HepG2 (cell line): ENCODE data around the gene KTN1. TPM values are rescaled to one million over a fixed set of nuclear protein-coding genes. Genes with fewer than 3 reads are reported as not detected.

Experiments
- ATAC-seq: fragments of 200-7000 bp; cut with Tn5 transposase; 3 replicates; pipeline ENCODE4 v1.9.1; 2020; ENCODE audit warnings: mild to moderate bottlenecking, moderate library complexity
- BruUV-seq: library from RNA; stranded (reverse); fragments of 400-500 nt; replicated peaks from 2 replicates; lab custom pipeline; 2021; lab: Mats Ljungman, UMichigan
- CTCF ChIA-PET: fragments of 300-600 bp; formaldehyde crosslinking; extraction: SDS; loops from one replicate; lab custom pipeline; 2021; ENCODE audit warnings: low total read pairs, inconsistent platforms, low intra/inter-chr PET ratio; lab: Yijun Ruan, JAX
- POLR2A ChIA-PET: fragments of 350-600 bp; sonication (Branson Sonifier 250); formaldehyde crosslinking; loops from one replicate; lab custom pipeline; 2020; ENCODE audit warnings: antibody characterized with exemption, inconsistent platforms; lab: Yijun Ruan, JAX
- DNase-seq: peaks from one replicate; pipeline ENCODE4 v3.0.0-alpha.2; 2015; ENCODE audit warnings: low spot score
- FAIRE-seq: peaks from 3 replicates; lab custom pipeline; 2011; peaks lifted over from hg19 to GRCh38; lab: Jason Lieb, UNC
- H2AFZ ChIP-seq: one replicate; pipeline ENCODE4 v1.6.1; 2011; ENCODE audit warnings: low read length, inconsistent platforms
- H3K27ac ChIP-seq: fragments of 300-600 bp; 3 replicates; pipeline ENCODE4 v1.8.0; 2011; ENCODE audit warnings: mixed run types, mild to moderate bottlenecking, mixed read lengths, low read length, inconsistent platforms; ENCODE audit not compliant: insufficient read depth; ENCODE audit errors: extremely low read length
- H3K27me3 ChIP-seq, 2 experiments: fragments of 200-600 bp in 1 of 2; 2 replicates in 1 of 2; 3 replicates in 1 of 2; pipeline versions ENCODE4 v1.6.0 to v1.8.0; 2011; ENCODE audit warnings: low read length in 2 of 2, mild to moderate bottlenecking in 2 of 2, moderate library complexity in 2 of 2, inconsistent platforms in 1 of 2; ENCODE audit not compliant: insufficient read depth in 2 of 2, control insufficient read depth in 1 of 2
- H3K36me3 ChIP-seq, 2 experiments: fragments of 200-600 bp in 1 of 2; replicated peaks in 1 of 2; 2 replicates in 1 of 2; 3 replicates in 1 of 2; pipeline versions ENCODE4 v1.5.1 to v1.8.0; 2011; ENCODE audit warnings: low read length in 2 of 2, inconsistent platforms in 1 of 2; ENCODE audit not compliant: insufficient read depth in 2 of 2, control insufficient read depth in 1 of 2
- H3K4me1 ChIP-seq: 2 replicates; pipeline ENCODE4 v1.5.1; 2012; ENCODE audit warnings: low read length, inconsistent platforms; ENCODE audit not compliant: insufficient read depth
- H3K4me2 ChIP-seq: 2 replicates; pipeline ENCODE4 v1.6.0; 2011; ENCODE audit warnings: low read depth, low read length, inconsistent platforms
- H3K4me3 ChIP-seq, 3 experiments: fragments of 200-600 bp in 1 of 3; sonication (generic), shearing (Covaris generic) in 1 of 3; replicated peaks in 1 of 3; 2 replicates each; pipeline ENCODE4 v1.5.1; 2011 to 2016; ENCODE audit warnings: low read length in 3 of 3, inconsistent platforms in 2 of 3, low read depth in 2 of 3, mild to moderate bottlenecking in 2 of 3, control low read depth in 1 of 3, mixed read lengths in 1 of 3; ENCODE audit not compliant: insufficient read depth in 1 of 3
- H3K79me2 ChIP-seq: one replicate; pipeline ENCODE4 v1.6.1; 2011; ENCODE audit warnings: low read length, inconsistent platforms; ENCODE audit not compliant: insufficient read depth
- H3K9ac ChIP-seq: 2 replicates; pipeline ENCODE4 v1.6.0; 2011; ENCODE audit warnings: mild to moderate bottlenecking, low read depth, low read length, inconsistent platforms; ENCODE audit not compliant: insufficient read depth
- H3K9me3 ChIP-seq: 2 replicates; pipeline ENCODE4 v1.5.1; 2012; ENCODE audit warnings: mild to moderate bottlenecking, low read length
- H4K20me1 ChIP-seq: 2 replicates; pipeline ENCODE4 v1.6.0; 2011; ENCODE audit warnings: inconsistent platforms, mild to moderate bottlenecking, low read length, moderate library complexity; ENCODE audit not compliant: insufficient read depth
- CBX2 ChIP-seq, 2 experiments: fragments of 200-600 bp in 1 of 2; sonication (generic); formaldehyde crosslinking in 1 of 2; IDR thresholded peaks; 2 replicates each; pipeline versions ENCODE4 v1.7.0 to v1.8.1; 2018 to 2022; ENCODE audit warnings: low read depth in 2 of 2, low read length in 1 of 2, mild to moderate bottlenecking in 1 of 2, missing genetic modification reagents in 1 of 2
- CERS6 ChIP-seq: sonication (generic); formaldehyde crosslinking; IDR thresholded peaks from 2 replicates; pipeline ENCODE4 v1.5.0; 2020; ENCODE audit warnings: missing genetic modification reagents
- ERF ChIP-seq: IDR thresholded peaks from 2 replicates; pipeline ENCODE4 v1.6.1; 2018; ENCODE audit warnings: missing biosample characterization, missing genetic modification reagents
- MLLT10 ChIP-seq: sonication (generic); formaldehyde crosslinking; IDR thresholded peaks from 2 replicates; pipeline ENCODE4 v1.4.0; 2020; ENCODE audit warnings: missing genetic modification reagents
- NR1H2 ChIP-seq: sonication (generic); formaldehyde crosslinking; IDR thresholded peaks from 2 replicates; pipeline ENCODE4 v1.8.1; 2022; ENCODE audit warnings: low read depth, missing genetic modification reagents, borderline replicate concordance
- RBFOX2 ChIP-seq: fragments of 200-400 bp; formaldehyde crosslinking; IDR thresholded peaks from 2 replicates; pipeline ENCODE4 v1.6.1; 2017; ENCODE audit warnings: low read depth, mild to moderate bottlenecking, low read length
- SMAD3 ChIP-seq: sonication (generic); formaldehyde crosslinking; IDR thresholded peaks from 2 replicates; pipeline ENCODE4 v1.4.0; 2020; ENCODE audit warnings: missing genetic modification reagents
- SNAPC2 ChIP-seq: sonication (generic); formaldehyde crosslinking; IDR thresholded peaks from 2 replicates; pipeline ENCODE4 v1.8.1; 2022; ENCODE audit warnings: mild to moderate bottlenecking, missing genetic modification reagents
- SP5 ChIP-seq: IDR thresholded peaks from 2 replicates; pipeline ENCODE4 v1.6.1; 2016; ENCODE audit warnings: low read depth, borderline replicate concordance
- SRSF9 ChIP-seq: fragments of 200-400 bp; formaldehyde crosslinking; IDR thresholded peaks from 2 replicates; pipeline ENCODE4 v1.6.1; 2018; ENCODE audit warnings: borderline replicate concordance, mild to moderate bottlenecking, low read depth, low read length; ENCODE audit not compliant: insufficient read depth, poor library complexity, severe bottlenecking
- TEAD2 ChIP-seq: sonication (generic); formaldehyde crosslinking; IDR thresholded peaks from 2 replicates; pipeline ENCODE4 v1.9.0; 2021; ENCODE audit warnings: missing genetic modification reagents
- ZBTB14 ChIP-seq: sonication (generic); formaldehyde crosslinking; IDR thresholded peaks from 2 replicates; pipeline ENCODE4 v1.4.0; 2020; ENCODE audit warnings: missing genetic modification reagents
- ZNF292 ChIP-seq: sonication (generic); formaldehyde crosslinking; IDR thresholded peaks from 2 replicates; pipeline ENCODE4 v1.8.1; 2022; ENCODE audit warnings: mild to moderate bottlenecking, low read depth, missing genetic modification reagents, borderline replicate concordance
- ZNF616 ChIP-seq: sonication (generic); formaldehyde crosslinking; IDR thresholded peaks from 2 replicates; pipeline ENCODE4 v1.5.0; 2020; ENCODE audit warnings: low read depth, mild to moderate bottlenecking, missing genetic modification reagents
- WGBS: methylation state at CpG from one replicate; pipeline ENCODE4 v1.1.6; 2017; ENCODE audit warnings: low lambda C conversion rate; 5-methylcytosine and 5-hydroxymethylcytosine counted together
- in situ Hi-C: cut with HindIII; loops from 2 replicates; pipeline ENCODE4 v1.10.0; 2017; ENCODE audit warnings: low pct_unique_long_range_greater_than_20kb; ENCODE audit not compliant: extremely low pct_ligation_motif_present
- intact Hi-C: fragments of 100-400 bp; cut with micrococcal nuclease; formaldehyde crosslinking; loops from one replicate; pipeline ENCODE4 v1.10.0; 2022; ENCODE audit not compliant: unreplicated experiment
- polyA plus RNA-seq, 8 experiments: library from polyadenylated mRNA; depleted of rRNA in 3 of 8; stranded (reverse) in 7 of 8; unstranded in 1 of 8; fragments of >200 nt; fragmentation: Illumina TruSeq in 4 of 8; extraction: Trizol in 4 of 8; gene quantifications; 2 replicates each; pipeline versions ENCODE4 v1.2.1 to v1.2.3, GENCODE V29; 2011 to 2016; ENCODE audit warnings: low read depth in 4 of 8, missing spikeins in 1 of 8, mixed read lengths in 1 of 8; ENCODE audit not compliant: insufficient read depth in 1 of 8
- total RNA-seq, 5 experiments: library from RNA; depleted of rRNA; stranded (reverse); fragments of >200 nt; fragmentation: Illumina TruSeq; extraction: Trizol; gene quantifications; 2 replicates each; pipeline ENCODE4 v1.2.3, GENCODE V29; 2016; ENCODE audit warnings: low read depth in 1 of 5
- TF ChIP-seq, protein P1 (sequence below): sonication (generic); formaldehyde crosslinking; IDR thresholded peaks from 2 replicates; pipeline ENCODE4 v1.8.0; 2022; ENCODE audit warnings: mild to moderate bottlenecking, missing genetic modification reagents, moderate library complexity

Gene KTN1
- total and polyA plus RNA-seq, 2 of the 13 experiments (the other 11 are each of a cell fraction or from before 2014, with no cell fraction given), result 60.6 to 169 TPM

DNA sequence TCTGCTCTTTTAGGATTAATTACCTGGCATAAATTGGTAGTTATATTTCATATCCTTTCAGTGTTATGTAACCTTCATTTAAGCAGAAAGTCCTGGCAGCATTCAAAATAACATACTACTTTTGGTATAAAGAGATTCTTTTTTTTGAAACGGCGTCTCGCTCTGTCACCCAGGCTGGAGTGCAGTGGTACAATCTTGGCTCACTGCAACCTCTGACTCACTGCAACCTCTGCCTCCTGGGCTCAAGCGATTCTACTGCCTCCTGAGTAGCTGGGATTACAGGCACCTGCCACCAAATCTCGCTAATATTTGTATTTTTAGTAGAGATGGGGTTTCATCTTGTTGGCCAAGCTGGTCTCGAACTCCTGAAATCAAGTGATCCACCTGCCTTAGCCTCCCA is 9.2 kb downstream of the KTN1 start:
- TF ChIP-seq MLLT10 (CRISPR knock-in tag) (no peak), SNAPC2 (CRISPR knock-in tag) (no peak), NR1H2 (CRISPR knock-in tag) (no peak), CERS6 (CRISPR knock-in tag) (no peak), TEAD2 (CRISPR knock-in tag) (no peak), CBX2 (IDR thresholded peaks at IDR 0.05; ENCODE audit: low read depth, low read length) (no peak), CBX2 (CRISPR knock-in tag; IDR thresholded peaks at IDR 0.05; ENCODE audit: low read depth) (no peak), SRSF9 (no peak), RBFOX2 (no peak), ERF (CRISPR knock-in tag) (no peak), SP5 (no peak), SMAD3 (no peak), ZNF616 (CRISPR knock-in tag) (no peak), ZBTB14 (CRISPR knock-in tag) (no peak), ZNF292 (CRISPR knock-in tag) (no peak)
- TF ChIP-seq, protein P1, sequence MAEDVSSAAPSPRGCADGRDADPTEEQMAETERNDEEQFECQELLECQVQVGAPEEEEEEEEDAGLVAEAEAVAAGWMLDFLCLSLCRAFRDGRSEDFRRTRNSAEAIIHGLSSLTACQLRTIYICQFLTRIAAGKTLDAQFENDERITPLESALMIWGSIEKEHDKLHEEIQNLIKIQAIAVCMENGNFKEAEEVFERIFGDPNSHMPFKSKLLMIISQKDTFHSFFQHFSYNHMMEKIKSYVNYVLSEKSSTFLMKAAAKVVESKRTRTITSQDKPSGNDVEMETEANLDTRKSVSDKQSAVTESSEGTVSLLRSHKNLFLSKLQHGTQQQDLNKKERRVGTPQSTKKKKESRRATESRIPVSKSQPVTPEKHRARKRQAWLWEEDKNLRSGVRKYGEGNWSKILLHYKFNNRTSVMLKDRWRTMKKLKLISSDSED, result no peak

More for the DNA sequence above, 9.2 kb downstream of the KTN1 start:
- Histone ChIP-seq H3K4me3 (no peak overlapping the region), H3K79me2 (peaks cover 96% of the 10 kb centered on the region), H3K9me3 (no peaks in the 10 kb centered on the region), H3K27me3 (no peaks in the 10 kb centered on the region), H3K4me1 (peaks cover 91% of the 10 kb centered on the region), H3K4me2 (no peak overlapping the region), H3K36me3 (peaks cover 0 to 2% of the 10 kb centered on the region in 2 experiments; a peak in 1 of 5 replicates), H3K27ac (no peak overlapping the region), H4K20me1 (peaks cover 55% of the 10 kb centered on the region), H2AFZ (no peak overlapping the region), H3K9ac (no peak overlapping the region)
- in situ Hi-C loops (no loop called here), intact Hi-C loops (loop anchor here (10.0 kb wide), 2 partner anchors 46 to 314 kb away; partner anchors contain the start of gene FBXO34)
- ATAC-seq (no peak), DNase-seq (no peak), FAIRE-seq (no peak)
- ChIA-PET POLR2A (interaction anchor here (0.6 kb wide), 1 partner anchor 1089 kb away, joined by 3 read pairs; no protein-coding TSS in a partner anchor), CTCF (no interaction called here)
- WGBS, result 97% methylated on average over 6 of the region's 6 CpGs
- BruUV-seq, result no TSS peak
